Measurements from ENCODE around the gene APOL4. TPM values are rescaled to one million over a fixed set of nuclear protein-coding genes. Genes with fewer than 3 reads are reported as not detected.
"Not testable (repeated sequence)": the region's sequence is repeated elsewhere in the genome, so short reads cannot be mapped to it uniquely, and the experiment has no call there.

APOL4 gene
- total RNA-seq, 1 donor from 2014 or later: not detected

DNA sequence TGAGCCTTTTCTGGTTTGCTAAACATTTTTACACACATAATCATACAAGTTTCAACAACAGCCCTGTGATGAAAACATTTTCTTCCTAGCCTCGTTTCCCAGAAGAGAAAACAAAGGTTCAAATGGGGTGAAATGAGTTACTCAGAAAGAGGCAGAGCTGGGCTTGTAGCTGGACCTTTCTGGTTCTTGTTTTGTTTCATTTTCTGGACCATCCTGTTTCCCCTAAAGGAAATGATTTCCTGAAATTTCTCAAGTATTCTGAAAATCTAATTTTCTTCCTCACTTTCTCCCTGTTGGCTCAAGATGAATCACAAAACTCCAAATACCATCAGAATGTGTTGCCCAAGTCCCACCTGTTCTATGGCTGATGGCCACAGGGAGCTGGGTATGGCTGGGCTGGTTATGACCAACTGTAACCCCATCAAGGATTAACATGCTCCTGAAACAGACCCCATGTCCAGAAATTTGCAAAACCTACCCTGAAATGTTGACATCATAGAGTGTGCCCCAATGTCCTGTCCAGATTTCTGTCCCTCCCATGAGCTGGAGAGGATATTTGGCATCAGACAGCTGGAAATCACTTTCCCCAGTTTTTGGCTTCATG lies 6.7 kb upstream of the APOL4 start:
- peaks cover 2% of the 10 kb centered on the region for H3K4me1 Mint-ChIP-seq (ENCODE audit: low read depth, unreplicated experiment)
- no peak overlapping the region for H3K27ac ChIP-seq (ENCODE audit: low read depth, low read length)

DNA sequence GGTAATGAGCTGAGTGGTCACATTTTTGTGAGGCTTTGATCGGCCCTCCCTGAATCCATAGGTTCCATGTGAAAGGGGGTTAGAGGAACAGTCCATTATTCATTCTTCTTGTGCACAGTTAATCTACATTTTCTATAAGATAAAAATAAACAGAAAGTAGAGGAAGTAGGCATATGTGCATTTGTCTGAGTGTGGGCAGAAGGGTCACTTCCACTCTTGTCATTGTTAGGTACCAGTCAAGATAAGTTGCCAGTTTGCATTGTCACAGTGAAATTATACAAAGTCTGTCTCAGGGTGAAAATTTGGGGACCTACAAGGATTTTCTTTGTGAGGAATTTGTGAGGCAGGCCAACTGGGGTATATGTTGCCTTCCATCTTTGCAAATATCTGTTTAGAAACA lies 4.6 kb upstream of the APOL4 start:
- Histone ChIP-seq H3K9ac (ENCODE audit: low read length) (no peak overlapping the region), H3K36me3 (ENCODE audit: insufficient read depth, low read length) (no peaks in the 10 kb centered on the region), H3K27me3 (ENCODE audit: insufficient read depth, low read length) (no peaks in the 10 kb centered on the region), H3K79me2 (ENCODE audit: insufficient read depth, low read length) (no peaks in the 10 kb centered on the region), H3K4me2 (ENCODE audit: low read length) (no peak overlapping the region), H4K20me1 (ENCODE audit: insufficient read depth, low read length) (no peaks in the 10 kb centered on the region), H3K4me1 (ENCODE audit: insufficient read depth, low read length) (peaks cover 6% of the 10 kb centered on the region), H3K4me3 (ENCODE audit: insufficient read depth, low read depth, low read length) (no peak overlapping the region), H3K9me3 (ENCODE audit: insufficient read depth, low read depth, low read length) (no peaks in the 10 kb centered on the region), H2AFZ (ENCODE audit: low read depth, low read length) (no peak overlapping the region), H3K27ac (ENCODE audit: low read depth, low read length) (no peak overlapping the region)
- Mint-ChIP-seq H3K4me3 (ENCODE audit: unreplicated experiment) (no peak overlapping the region), H3K27me3 (ENCODE audit: low read depth, unreplicated experiment) (peaks cover 32% of the 10 kb centered on the region), H3K36me3 (ENCODE audit: low read depth, unreplicated experiment) (peaks cover 9% of the 10 kb centered on the region), H3K27ac (ENCODE audit: unreplicated experiment) (no peak overlapping the region), H3K4me1 (ENCODE audit: low read depth, unreplicated experiment) (peaks cover 2% of the 10 kb centered on the region), H3K9me3 (ENCODE audit: unreplicated experiment) (peaks cover 14% of the 10 kb centered on the region)
- DNase-seq (ENCODE audit: low read depth) (no peak), FAIRE-seq (no peak)
- TF ChIP-seq, protein P1, sequence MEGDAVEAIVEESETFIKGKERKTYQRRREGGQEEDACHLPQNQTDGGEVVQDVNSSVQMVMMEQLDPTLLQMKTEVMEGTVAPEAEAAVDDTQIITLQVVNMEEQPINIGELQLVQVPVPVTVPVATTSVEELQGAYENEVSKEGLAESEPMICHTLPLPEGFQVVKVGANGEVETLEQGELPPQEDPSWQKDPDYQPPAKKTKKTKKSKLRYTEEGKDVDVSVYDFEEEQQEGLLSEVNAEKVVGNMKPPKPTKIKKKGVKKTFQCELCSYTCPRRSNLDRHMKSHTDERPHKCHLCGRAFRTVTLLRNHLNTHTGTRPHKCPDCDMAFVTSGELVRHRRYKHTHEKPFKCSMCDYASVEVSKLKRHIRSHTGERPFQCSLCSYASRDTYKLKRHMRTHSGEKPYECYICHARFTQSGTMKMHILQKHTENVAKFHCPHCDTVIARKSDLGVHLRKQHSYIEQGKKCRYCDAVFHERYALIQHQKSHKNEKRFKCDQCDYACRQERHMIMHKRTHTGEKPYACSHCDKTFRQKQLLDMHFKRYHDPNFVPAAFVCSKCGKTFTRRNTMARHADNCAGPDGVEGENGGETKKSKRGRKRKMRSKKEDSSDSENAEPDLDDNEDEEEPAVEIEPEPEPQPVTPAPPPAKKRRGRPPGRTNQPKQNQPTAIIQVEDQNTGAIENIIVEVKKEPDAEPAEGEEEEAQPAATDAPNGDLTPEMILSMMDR (IDR thresholded peaks at IDR 0.05; ENCODE audit: insufficient read depth, low read depth, low read length): no peak
- TF ChIP-seq EZH2 (IDR thresholded peaks at IDR 0.05; ENCODE audit: insufficient read depth, low read length): no peak

More for the DNA sequence above, 6.7 kb upstream of the APOL4 start:
- no peak overlapping the region for H3K27ac Mint-ChIP-seq (ENCODE audit: unreplicated experiment)
- Histone ChIP-seq H3K9me3 (ENCODE audit: insufficient read depth, low read depth, low read length) (no peaks in the 10 kb centered on the region), H3K27me3 (ENCODE audit: insufficient read depth, low read length) (peaks cover 4% of the 10 kb centered on the region), H3K79me2 (ENCODE audit: insufficient read depth, low read length) (no peaks in the 10 kb centered on the region), H3K4me2 (ENCODE audit: low read length) (no peak overlapping the region), H3K36me3 (ENCODE audit: insufficient read depth, low read length) (no peaks in the 10 kb centered on the region), H3K9ac (ENCODE audit: low read length) (no peak overlapping the region), H2AFZ (ENCODE audit: low read depth, low read length) (no peak overlapping the region), H4K20me1 (ENCODE audit: insufficient read depth, low read length) (no peaks in the 10 kb centered on the region), H3K4me3 (ENCODE audit: insufficient read depth, low read depth, low read length) (no peak overlapping the region), H3K4me1 (ENCODE audit: insufficient read depth, low read length) (peaks cover 8% of the 10 kb centered on the region)
- FAIRE-seq (no peak), DNase-seq (ENCODE audit: low read depth) (no peak)
- no peak for TF ChIP-seq EZH2 (IDR thresholded peaks at IDR 0.05; ENCODE audit: insufficient read depth, low read length)
- TF ChIP-seq, protein P1 (IDR thresholded peaks at IDR 0.05; ENCODE audit: insufficient read depth, low read depth, low read length): no peak
- H3K9me3 Mint-ChIP-seq (ENCODE audit: unreplicated experiment): peaks cover 16% of the 10 kb centered on the region
- peaks cover 43% of the 10 kb centered on the region for H3K27me3 Mint-ChIP-seq (ENCODE audit: low read depth, unreplicated experiment)
- peaks cover 9% of the 10 kb centered on the region for H3K36me3 Mint-ChIP-seq (ENCODE audit: low read depth, unreplicated experiment)
- H3K4me3 Mint-ChIP-seq (ENCODE audit: unreplicated experiment): no peak overlapping the region

DNA sequence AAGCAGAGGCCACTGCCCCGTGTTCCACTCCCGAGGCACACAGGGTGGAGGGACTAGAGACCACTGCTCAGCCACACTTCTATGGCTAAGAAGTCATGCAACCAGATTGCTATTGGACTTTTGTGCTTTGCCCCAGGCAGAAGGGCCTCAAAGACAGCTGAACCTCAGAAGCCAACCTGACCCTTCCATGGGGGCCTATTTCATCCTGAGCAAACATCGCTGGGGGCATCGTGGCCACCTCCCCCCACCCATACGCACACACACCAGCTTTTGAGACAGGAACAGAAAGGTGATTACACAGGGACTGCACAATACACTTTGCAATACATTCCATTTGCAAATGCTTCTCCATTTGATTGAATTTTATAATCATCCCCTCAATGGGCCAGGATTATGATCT lies 4.0 kb upstream of the APOL4 start:
- H3K79me2 ChIP-seq (ENCODE audit: insufficient read depth, low read length); DNase-seq (ENCODE audit: low read depth); H3K27me3 ChIP-seq (ENCODE audit: insufficient read depth, low read length); H3K4me1 ChIP-seq (ENCODE audit: insufficient read depth, low read length); H2AFZ ChIP-seq (ENCODE audit: low read depth, low read length); H3K9me3 ChIP-seq (ENCODE audit: insufficient read depth, low read depth, low read length); H3K36me3 ChIP-seq (ENCODE audit: insufficient read depth, low read length); H3K4me3 ChIP-seq (ENCODE audit: insufficient read depth, low read depth, low read length); H3K36me3 Mint-ChIP-seq (ENCODE audit: low read depth, unreplicated experiment); H3K9ac ChIP-seq (ENCODE audit: low read length); H3K4me2 ChIP-seq (ENCODE audit: low read length); H3K27ac Mint-ChIP-seq (ENCODE audit: unreplicated experiment); H3K27ac ChIP-seq (ENCODE audit: low read depth, low read length); H4K20me1 ChIP-seq (ENCODE audit: insufficient read depth, low read length); H3K4me1 Mint-ChIP-seq (ENCODE audit: low read depth, unreplicated experiment); FAIRE-seq: not testable (repeated sequence)
- Mint-ChIP-seq H3K9me3 (ENCODE audit: unreplicated experiment) (peaks cover 14% of the 10 kb centered on the region), H3K27me3 (ENCODE audit: low read depth, unreplicated experiment) (peaks cover 29% of the 10 kb centered on the region), H3K4me3 (ENCODE audit: unreplicated experiment) (peak overlapping the region; percentile 27)

Data from astrocyte (in vitro differentiated cells and primary cell).